ENCODE results near the gene SERP2. TPM values are rescaled to one million over a fixed set of nuclear protein-coding genes. Genes with fewer than 3 reads are reported as not detected.

SERP2 gene
- total and polyA plus RNA-seq, 10 of the 15 experiments (the other 5 are each of a cell fraction or from before 2014, with no cell fraction given) = not detected

DNA sequence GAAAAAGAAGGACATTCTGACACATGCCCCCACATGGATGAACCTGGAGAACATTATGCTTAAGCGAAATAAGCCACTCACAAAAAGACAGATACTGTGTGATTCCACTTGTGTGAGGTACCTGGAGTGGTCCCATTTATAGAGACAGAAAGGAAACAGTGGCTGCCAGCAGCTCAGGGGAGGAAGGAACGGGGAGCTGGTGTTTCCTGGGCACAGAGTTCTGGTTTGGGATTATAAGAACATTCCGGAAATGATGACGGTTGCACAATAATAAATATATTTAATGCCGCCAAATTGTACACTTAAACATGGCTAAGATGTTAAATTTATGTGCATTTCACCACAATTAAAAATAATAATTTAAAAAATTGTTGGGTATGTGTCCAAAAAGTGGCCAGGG, 33.0 kb downstream of the SERP2 start (continued):
- no peak for TF ChIP-seq SMAD5 (IDR thresholded peaks at IDR 0.05; ENCODE audit: low read depth)
- TF ChIP-seq, protein P1, sequence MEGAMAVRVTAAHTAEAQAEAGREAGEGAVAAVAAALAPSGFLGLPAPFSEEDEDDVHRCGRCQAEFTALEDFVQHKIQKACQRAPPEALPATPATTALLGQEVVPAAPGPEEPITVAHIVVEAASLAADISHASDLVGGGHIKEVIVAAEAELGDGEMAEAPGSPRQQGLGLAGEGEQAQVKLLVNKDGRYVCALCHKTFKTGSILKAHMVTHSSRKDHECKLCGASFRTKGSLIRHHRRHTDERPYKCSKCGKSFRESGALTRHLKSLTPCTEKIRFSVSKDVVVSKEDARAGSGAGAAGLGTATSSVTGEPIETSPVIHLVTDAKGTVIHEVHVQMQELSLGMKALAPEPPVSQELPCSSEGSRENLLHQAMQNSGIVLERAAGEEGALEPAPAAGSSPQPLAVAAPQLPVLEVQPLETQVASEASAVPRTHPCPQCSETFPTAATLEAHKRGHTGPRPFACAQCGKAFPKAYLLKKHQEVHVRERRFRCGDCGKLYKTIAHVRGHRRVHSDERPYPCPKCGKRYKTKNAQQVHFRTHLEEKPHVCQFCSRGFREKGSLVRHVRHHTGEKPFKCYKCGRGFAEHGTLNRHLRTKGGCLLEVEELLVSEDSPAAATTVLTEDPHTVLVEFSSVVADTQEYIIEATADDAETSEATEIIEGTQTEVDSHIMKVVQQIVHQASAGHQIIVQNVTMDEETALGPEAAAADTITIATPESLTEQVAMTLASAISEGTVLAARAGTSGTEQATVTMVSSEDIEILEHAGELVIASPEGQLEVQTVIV (IDR thresholded peaks at IDR 0.05; ENCODE audit: borderline replicate concordance, partially characterized antibody) = no peak
- TF ChIP-seq IRF4 (IDR thresholded peaks at IDR 0.05; ENCODE audit: low read depth, low read length) = no peak
- no peak for TF ChIP-seq IRF3 (IDR thresholded peaks at IDR 0.05)
- no peak for TF ChIP-seq ZSCAN29 (IDR thresholded peaks at IDR 0.05)
- no peak for TF ChIP-seq NFXL1 (IDR thresholded peaks at IDR 0.05; ENCODE audit: borderline replicate concordance)
- no peak for TF ChIP-seq RAD21 (IDR thresholded peaks at IDR 0.05; ENCODE audit: insufficient read depth, low read depth, low read length)
- no peak for TF ChIP-seq NR2F1 (conservative IDR thresholded peaks at IDR 0.05)
- no peak for TF ChIP-seq MEF2B (IDR thresholded peaks at IDR 0.05; ENCODE audit: partially characterized antibody, poor library complexity, severe bottlenecking)

DNA sequence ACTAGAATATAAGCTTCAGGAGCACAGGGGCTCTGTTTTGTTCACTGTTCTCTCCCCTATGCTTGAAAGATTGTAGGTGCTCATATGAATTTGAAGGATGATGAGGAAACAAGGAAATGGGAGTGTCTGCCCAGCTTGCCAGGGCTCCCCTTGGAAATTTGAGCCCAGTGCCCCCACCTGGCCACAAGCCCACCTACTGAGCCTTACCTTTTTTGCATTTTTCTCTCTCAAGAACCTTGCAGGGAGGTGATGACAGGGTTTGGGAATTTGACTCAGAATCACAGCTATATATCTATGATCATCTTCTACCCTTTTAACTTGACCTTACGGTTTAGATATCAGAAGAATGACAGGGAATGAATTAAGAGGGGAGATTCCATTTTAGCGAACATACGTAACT, 33.8 kb downstream of the SERP2 start:
- SMC1A ChIA-PET (ENCODE audit: uncharacterized antibody, unreplicated experiment) = no interaction called here
- H3K27me3 ChIP-seq (replicated peaks in 1 of 2; ENCODE audit: control insufficient read depth in 2 of 2, insufficient read depth in 2 of 2, low read length in 1 of 2) = peaks cover 0 to 3% of the 10 kb centered on the region in 2 experiments; a peak in 3 of 4 replicates
- no peak overlapping the region for H3K27ac ChIP-seq (ENCODE audit: control insufficient read depth, insufficient read depth)
- H3K36me3 ChIP-seq (ENCODE audit: control insufficient read depth in 2 of 2, insufficient read depth in 2 of 2, low read length in 1 of 2) = no peaks in the 10 kb centered on the region
- intact Hi-C loops (cut with micrococcal nuclease; ENCODE audit: unreplicated experiment) = no loop called here
- no peaks in the 10 kb centered on the region; the same call in 1 of the 2 replicates for H4K20me1 ChIP-seq (ENCODE audit: control insufficient read depth, insufficient read depth)
- H3K4me3 ChIP-seq = no peak overlapping the region
- WGBS (ENCODE audit: insufficient coverage, insufficient replicate concordance, low lambda C conversion rate, missing lambda C conversion rate) = 36% methylated on average over 3 of the region's 3 CpGs
- H2AFZ ChIP-seq (ENCODE audit: control insufficient read depth, low read depth, low read length) = no peak overlapping the region
- in situ Hi-C loops (cut with MboI) = no loop called here
- ATAC-seq (no peak), FAIRE-seq (no peak), DNase-seq (ENCODE audit: low read depth, low spot score) (no peak)
- TF ChIP-seq MYC (IDR thresholded peaks at IDR 0.05; ENCODE audit: insufficient read depth, insufficient read length, insufficient replicate concordance, low read length, severe bottlenecking) (no peak), TARDBP (IDR thresholded peaks at IDR 0.05; ENCODE audit: borderline replicate concordance) (no peak), ZNF207 (IDR thresholded peaks at IDR 0.05; ENCODE audit: borderline replicate concordance) (no peak), ATF7 (IDR thresholded peaks at IDR 0.05; ENCODE audit: low read depth) (no peak), PML (IDR thresholded peaks at IDR 0.05; ENCODE audit: low read length) (no peak), SP1 (IDR thresholded peaks at IDR 0.05; ENCODE audit: low read depth, low read length) (no peak), ZNF217 (IDR thresholded peaks at IDR 0.05) (no peak), HCFC1 (IDR thresholded peaks at IDR 0.05; ENCODE audit: low read length) (no peak)
- no peaks in the 10 kb centered on the region for H3K4me1 ChIP-seq (ENCODE audit: control insufficient read depth, insufficient read depth, low read length)
- POLR2A ChIA-PET = no interaction called here
- no peak overlapping the region for H3K9ac ChIP-seq (ENCODE audit: control insufficient read depth, insufficient read depth, low read length)
- CTCF ChIA-PET = no interaction called here
- no TSS peak for BruUV-seq (replicated peaks)
- H3K9me3 ChIP-seq (replicated peaks; ENCODE audit: control insufficient read depth, insufficient read depth, low read length) = no peaks in the 10 kb centered on the region
- RAD21 ChIA-PET (ENCODE audit: unreplicated experiment) = no interaction called here
- H3K4me2 ChIP-seq (ENCODE audit: control insufficient read depth, insufficient read depth) = no peak overlapping the region
- H3K79me2 ChIP-seq (ENCODE audit: control insufficient read depth, insufficient read depth, low read length) = no peaks in the 10 kb centered on the region

Data from GM12878 (cell line).